ENCODE measurements around the gene MATR3. TPM values are rescaled to one million over a fixed set of nuclear protein-coding genes. Genes with fewer than 3 reads are reported as not detected.

MATR3 gene
- total and polyA plus RNA-seq, 10 of the 15 experiments (the other 5 are each of a cell fraction or from before 2014, with no cell fraction given) = 134 to 401 (median 221) TPM

- in situ Hi-C loops (cut with MboI) (loop anchor here (25.0 kb wide), 1 partner anchor 614 kb away; no protein-coding TSS in a partner anchor), intact Hi-C loops (cut with micrococcal nuclease; ENCODE audit: unreplicated experiment) (loop anchor here (5.0 kb wide), 1 partner anchor 141 kb away; no protein-coding TSS in a partner anchor)
- H2AFZ ChIP-seq (ENCODE audit: control insufficient read depth, low read depth, low read length) = peak overlapping the region; percentile 49
- peak overlapping the region; percentile 38 for H3K27ac ChIP-seq (ENCODE audit: control insufficient read depth, insufficient read depth)
- ChIA-PET RAD21 (ENCODE audit: unreplicated experiment) (interaction anchor here (0.6 to 2.6 kb wide), 37 partner anchors 10 to 675 kb away, joined by 3 to 28 read pairs (median 5); partner anchors contain the start of genes MZB1, PAIP2, SIL1 and SPATA24), CTCF (interaction anchor here (0.6 to 5.1 kb wide), 54 partner anchors 8 to 671 kb away, joined by 3 to 47 read pairs (median 4); partner anchors contain the start of genes MZB1, PAIP2 and SPATA24), POLR2A (interaction anchor here (0.6 to 3.0 kb wide), 12 partner anchors 9 to 140 kb away, joined by 3 to 11 read pairs (median 3); partner anchors contain the start of genes PAIP2 and SIL1), SMC1A (ENCODE audit: uncharacterized antibody, unreplicated experiment) (interaction anchor here (0.7 to 2.9 kb wide), 46 partner anchors 10 to 674 kb away, joined by 3 to 34 read pairs (median 4); partner anchors contain the start of genes MZB1, PAIP2 and SIL1)
- peak; percentile 38 for DNase-seq (ENCODE audit: low read depth, low spot score)
- no peak overlapping the region for H3K9ac ChIP-seq (ENCODE audit: control insufficient read depth, insufficient read depth, low read length)
- H3K27me3 ChIP-seq (replicated peaks in 1 of 2; ENCODE audit: control insufficient read depth in 2 of 2, insufficient read depth in 2 of 2, low read length in 1 of 2) = no peaks in the 10 kb centered on the region
- H3K4me1 ChIP-seq (ENCODE audit: control insufficient read depth, insufficient read depth, low read length) = peaks cover 14% of the 10 kb centered on the region
- peak; percentile 89 for ATAC-seq
- BruUV-seq (replicated peaks) = no TSS peak
- H3K9me3 ChIP-seq (replicated peaks; ENCODE audit: control insufficient read depth, insufficient read depth, low read length) = no peaks in the 10 kb centered on the region
- peak; percentile 92 for FAIRE-seq
- no peaks in the 10 kb centered on the region for H4K20me1 ChIP-seq (ENCODE audit: control insufficient read depth, insufficient read depth)
- 4% methylated on average over 3 of the region's 3 CpGs for WGBS (ENCODE audit: insufficient coverage, insufficient replicate concordance, low lambda C conversion rate, missing lambda C conversion rate)
- no peaks in the 10 kb centered on the region for H3K79me2 ChIP-seq (ENCODE audit: control insufficient read depth, insufficient read depth, low read length)
- peak overlapping the region; percentile 47 for H3K4me2 ChIP-seq (ENCODE audit: control insufficient read depth, insufficient read depth)
- no peaks in the 10 kb centered on the region for H3K36me3 ChIP-seq (ENCODE audit: control insufficient read depth in 2 of 2, insufficient read depth in 2 of 2, low read length in 1 of 2)
- no peak overlapping the region for H3K4me3 ChIP-seq
- TF ChIP-seq, protein P1, sequence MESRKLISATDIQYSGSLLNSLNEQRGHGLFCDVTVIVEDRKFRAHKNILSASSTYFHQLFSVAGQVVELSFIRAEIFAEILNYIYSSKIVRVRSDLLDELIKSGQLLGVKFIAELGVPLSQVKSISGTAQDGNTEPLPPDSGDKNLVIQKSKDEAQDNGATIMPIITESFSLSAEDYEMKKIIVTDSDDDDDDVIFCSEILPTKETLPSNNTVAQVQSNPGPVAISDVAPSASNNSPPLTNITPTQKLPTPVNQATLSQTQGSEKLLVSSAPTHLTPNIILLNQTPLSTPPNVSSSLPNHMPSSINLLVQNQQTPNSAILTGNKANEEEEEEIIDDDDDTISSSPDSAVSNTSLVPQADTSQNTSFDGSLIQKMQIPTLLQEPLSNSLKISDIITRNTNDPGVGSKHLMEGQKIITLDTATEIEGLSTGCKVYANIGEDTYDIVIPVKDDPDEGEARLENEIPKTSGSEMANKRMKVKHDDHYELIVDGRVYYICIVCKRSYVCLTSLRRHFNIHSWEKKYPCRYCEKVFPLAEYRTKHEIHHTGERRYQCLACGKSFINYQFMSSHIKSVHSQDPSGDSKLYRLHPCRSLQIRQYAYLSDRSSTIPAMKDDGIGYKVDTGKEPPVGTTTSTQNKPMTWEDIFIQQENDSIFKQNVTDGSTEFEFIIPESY (IDR thresholded peaks at IDR 0.05) = no peak
- TF ChIP-seq TARDBP (IDR thresholded peaks at IDR 0.05; ENCODE audit: borderline replicate concordance) (no peak), IRF5 (IDR thresholded peaks at IDR 0.05; ENCODE audit: borderline replicate concordance) (no peak), ETV6 (conservative IDR thresholded peaks at IDR 0.05 in 1 of 2, IDR thresholded peaks at IDR 0.05 in 1 of 2; ENCODE audit: borderline replicate concordance in 1 of 2, low read depth in 1 of 2) (0 out of 4 replicates have a peak, but pooled peaks of 1 of the 2 experiments have one; percentile 14), BRCA1 (IDR thresholded peaks at IDR 0.05; ENCODE audit: low read depth, low read length) (no peak), EZH2 (IDR thresholded peaks at IDR 0.05; ENCODE audit: borderline replicate concordance, control insufficient read depth, low read depth, low read length) (no peak), STAT3 (IDR thresholded peaks at IDR 0.05; ENCODE audit: low read depth, low read length) (no peak), KDM1A (IDR thresholded peaks at IDR 0.05; ENCODE audit: borderline replicate concordance) (no peak), RCOR1 (conservative IDR thresholded peaks at IDR 0.05; ENCODE audit: low read depth, low read length) (no peak), ESRRA (IDR thresholded peaks at IDR 0.05; ENCODE audit: low read length) (no peak), MEF2A (IDR thresholded peaks at IDR 0.05; ENCODE audit: insufficient read depth, low read depth, low read length) (no peak), POU2F2 (IDR thresholded peaks at IDR 0.05; ENCODE audit: borderline replicate concordance, low read depth, low read length) (no peak), SPI1 (IDR thresholded peaks at IDR 0.05; ENCODE audit: borderline replicate concordance, insufficient read depth, low read depth, low read length) (peak; percentile 45; the same call in 1 of the 2 replicates), JUND (IDR thresholded peaks at IDR 0.05; ENCODE audit: low read depth, low read length) (no peak), YY1 (IDR thresholded peaks at IDR 0.05; ENCODE audit: low read depth, low read length) (0 out of 2 replicates have a peak, but pooled peaks have one; percentile 16), CBX5 (IDR thresholded peaks at IDR 0.05; ENCODE audit: low read depth) (no peak), SMC3 (IDR thresholded peaks at IDR 0.05; ENCODE audit: borderline replicate concordance, low read length) (peak; percentile 65)
- TF ChIP-seq, protein P2, sequence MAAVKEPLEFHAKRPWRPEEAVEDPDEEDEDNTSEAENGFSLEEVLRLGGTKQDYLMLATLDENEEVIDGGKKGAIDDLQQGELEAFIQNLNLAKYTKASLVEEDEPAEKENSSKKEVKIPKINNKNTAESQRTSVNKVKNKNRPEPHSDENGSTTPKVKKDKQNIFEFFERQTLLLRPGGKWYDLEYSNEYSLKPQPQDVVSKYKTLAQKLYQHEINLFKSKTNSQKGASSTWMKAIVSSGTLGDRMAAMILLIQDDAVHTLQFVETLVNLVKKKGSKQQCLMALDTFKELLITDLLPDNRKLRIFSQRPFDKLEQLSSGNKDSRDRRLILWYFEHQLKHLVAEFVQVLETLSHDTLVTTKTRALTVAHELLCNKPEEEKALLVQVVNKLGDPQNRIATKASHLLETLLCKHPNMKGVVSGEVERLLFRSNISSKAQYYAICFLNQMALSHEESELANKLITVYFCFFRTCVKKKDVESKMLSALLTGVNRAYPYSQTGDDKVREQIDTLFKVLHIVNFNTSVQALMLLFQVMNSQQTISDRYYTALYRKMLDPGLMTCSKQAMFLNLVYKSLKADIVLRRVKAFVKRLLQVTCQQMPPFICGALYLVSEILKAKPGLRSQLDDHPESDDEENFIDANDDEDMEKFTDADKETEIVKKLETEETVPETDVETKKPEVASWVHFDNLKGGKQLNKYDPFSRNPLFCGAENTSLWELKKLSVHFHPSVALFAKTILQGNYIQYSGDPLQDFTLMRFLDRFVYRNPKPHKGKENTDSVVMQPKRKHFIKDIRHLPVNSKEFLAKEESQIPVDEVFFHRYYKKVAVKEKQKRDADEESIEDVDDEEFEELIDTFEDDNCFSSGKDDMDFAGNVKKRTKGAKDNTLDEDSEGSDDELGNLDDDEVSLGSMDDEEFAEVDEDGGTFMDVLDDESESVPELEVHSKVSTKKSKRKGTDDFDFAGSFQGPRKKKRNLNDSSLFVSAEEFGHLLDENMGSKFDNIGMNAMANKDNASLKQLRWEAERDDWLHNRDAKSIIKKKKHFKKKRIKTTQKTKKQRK (IDR thresholded peaks at IDR 0.05; ENCODE audit: low read depth, low read length) = no peak
Observed at GRCh38 chr5:139251281-139251687, 42.3 kb upstream of the MATR3 start.
